Measurements from ENCODE around the gene EXOC2. TPM values are rescaled to one million over a fixed set of nuclear protein-coding genes. Genes with fewer than 3 reads are reported as not detected.

Gene EXOC2
- total and polyA plus RNA-seq, 12 donors = 4.9 to 23.7 (median 17.1) TPM

DNA sequence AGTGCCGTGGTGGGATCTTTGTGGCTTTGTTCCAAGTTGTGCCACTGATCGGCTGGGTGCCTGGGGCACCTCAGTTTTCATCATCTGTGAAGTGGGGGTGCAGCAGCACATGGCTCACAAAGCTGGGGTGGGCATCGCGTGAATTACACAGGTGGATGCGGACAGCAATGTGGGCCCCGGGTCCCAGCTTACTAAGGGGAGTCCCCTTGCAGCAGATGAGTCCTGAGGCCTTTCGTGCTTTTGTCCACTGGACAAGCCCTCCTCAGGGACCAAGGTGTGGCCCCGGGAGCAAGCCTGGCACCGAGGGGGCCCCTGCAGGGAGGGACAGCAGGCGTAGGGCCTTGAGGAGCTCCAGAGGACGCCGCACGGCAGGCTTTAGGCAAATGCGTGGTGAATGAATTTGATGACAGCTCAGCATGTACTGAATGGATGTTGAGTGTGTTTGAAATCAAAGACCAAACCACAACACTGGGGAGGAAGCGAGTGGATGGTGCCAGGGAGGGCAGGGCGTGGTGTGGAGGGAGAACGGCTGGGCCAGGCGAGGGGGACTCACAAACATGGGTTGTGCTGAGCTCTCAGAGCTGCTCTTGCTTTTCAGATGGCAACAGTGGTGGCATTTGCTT, 248.2 kb downstream of the EXOC2 start:
- no peaks in the 10 kb centered on the region for H3K9me3 ChIP-seq (replicated peaks in 1 of 3)
- peaks cover 7% of the 10 kb centered on the region for H3K27me3 ChIP-seq
- no peak for TF ChIP-seq POLR2A (IDR thresholded peaks at IDR 0.05)
- TF ChIP-seq, protein P1, sequence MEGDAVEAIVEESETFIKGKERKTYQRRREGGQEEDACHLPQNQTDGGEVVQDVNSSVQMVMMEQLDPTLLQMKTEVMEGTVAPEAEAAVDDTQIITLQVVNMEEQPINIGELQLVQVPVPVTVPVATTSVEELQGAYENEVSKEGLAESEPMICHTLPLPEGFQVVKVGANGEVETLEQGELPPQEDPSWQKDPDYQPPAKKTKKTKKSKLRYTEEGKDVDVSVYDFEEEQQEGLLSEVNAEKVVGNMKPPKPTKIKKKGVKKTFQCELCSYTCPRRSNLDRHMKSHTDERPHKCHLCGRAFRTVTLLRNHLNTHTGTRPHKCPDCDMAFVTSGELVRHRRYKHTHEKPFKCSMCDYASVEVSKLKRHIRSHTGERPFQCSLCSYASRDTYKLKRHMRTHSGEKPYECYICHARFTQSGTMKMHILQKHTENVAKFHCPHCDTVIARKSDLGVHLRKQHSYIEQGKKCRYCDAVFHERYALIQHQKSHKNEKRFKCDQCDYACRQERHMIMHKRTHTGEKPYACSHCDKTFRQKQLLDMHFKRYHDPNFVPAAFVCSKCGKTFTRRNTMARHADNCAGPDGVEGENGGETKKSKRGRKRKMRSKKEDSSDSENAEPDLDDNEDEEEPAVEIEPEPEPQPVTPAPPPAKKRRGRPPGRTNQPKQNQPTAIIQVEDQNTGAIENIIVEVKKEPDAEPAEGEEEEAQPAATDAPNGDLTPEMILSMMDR (IDR thresholded peaks at IDR 0.05) = no peak
- DNase-seq = no peak
- no peak overlapping the region for H3K27ac ChIP-seq
- no peaks in the 10 kb centered on the region for H3K4me1 ChIP-seq (replicated peaks in 1 of 2)
- 73 to 84% (median 83%) methylated on average over 16 to 18 of the region's 18 CpGs for WGBS, 4 donors
- H3K4me3 ChIP-seq = no peak overlapping the region
- intact Hi-C loops (cut with DNase I) = no loop called here
- no peaks in the 10 kb centered on the region for H3K36me3 ChIP-seq (replicated peaks in 1 of 2)

DNA sequence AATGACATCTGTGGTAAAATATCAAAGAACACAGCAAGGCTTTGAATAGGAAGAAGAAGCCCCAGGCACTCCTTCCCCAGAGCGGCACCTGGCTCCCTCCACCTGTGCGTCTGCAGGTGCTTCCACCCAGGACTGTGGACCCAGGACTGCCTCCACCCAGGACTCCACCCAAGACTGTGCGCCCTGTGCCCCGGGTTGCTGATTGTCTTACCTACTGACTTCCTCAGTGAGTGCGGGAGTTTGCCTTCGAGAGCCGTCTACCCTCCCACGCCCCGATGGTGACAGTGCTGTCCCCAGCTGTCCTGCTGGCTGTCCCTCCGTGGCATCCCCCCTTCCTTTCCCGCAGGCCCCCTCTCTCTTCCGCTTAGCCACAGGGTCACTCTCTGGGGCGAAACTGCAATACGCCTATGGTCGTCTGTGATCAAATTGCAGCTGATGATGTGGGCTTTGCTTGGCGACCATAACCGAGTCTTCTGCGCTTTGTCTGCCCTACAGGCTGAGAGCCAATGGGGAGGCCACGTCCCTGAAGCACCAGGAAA, 249.2 kb downstream of the EXOC2 start:
- Histone ChIP-seq H3K36me3 (replicated peaks in 1 of 2) (no peaks in the 10 kb centered on the region), H3K27me3 (peaks cover 7% of the 10 kb centered on the region), H3K27ac (no peak overlapping the region), H3K4me3 (no peak overlapping the region), H3K4me1 (replicated peaks in 1 of 2) (no peaks in the 10 kb centered on the region), H3K9me3 (replicated peaks in 1 of 3) (no peaks in the 10 kb centered on the region)
- TF ChIP-seq, protein P1 (IDR thresholded peaks at IDR 0.05) = no peak
- no peak for TF ChIP-seq POLR2A (IDR thresholded peaks at IDR 0.05)
- DNase-seq = peak in 1 of 7 donors; percentile 14
- WGBS, 4 donors = 79 to 81% (median 80%) methylated on average over 19 of the region's 19 CpGs
- intact Hi-C loops (cut with DNase I) = no loop called here

DNA sequence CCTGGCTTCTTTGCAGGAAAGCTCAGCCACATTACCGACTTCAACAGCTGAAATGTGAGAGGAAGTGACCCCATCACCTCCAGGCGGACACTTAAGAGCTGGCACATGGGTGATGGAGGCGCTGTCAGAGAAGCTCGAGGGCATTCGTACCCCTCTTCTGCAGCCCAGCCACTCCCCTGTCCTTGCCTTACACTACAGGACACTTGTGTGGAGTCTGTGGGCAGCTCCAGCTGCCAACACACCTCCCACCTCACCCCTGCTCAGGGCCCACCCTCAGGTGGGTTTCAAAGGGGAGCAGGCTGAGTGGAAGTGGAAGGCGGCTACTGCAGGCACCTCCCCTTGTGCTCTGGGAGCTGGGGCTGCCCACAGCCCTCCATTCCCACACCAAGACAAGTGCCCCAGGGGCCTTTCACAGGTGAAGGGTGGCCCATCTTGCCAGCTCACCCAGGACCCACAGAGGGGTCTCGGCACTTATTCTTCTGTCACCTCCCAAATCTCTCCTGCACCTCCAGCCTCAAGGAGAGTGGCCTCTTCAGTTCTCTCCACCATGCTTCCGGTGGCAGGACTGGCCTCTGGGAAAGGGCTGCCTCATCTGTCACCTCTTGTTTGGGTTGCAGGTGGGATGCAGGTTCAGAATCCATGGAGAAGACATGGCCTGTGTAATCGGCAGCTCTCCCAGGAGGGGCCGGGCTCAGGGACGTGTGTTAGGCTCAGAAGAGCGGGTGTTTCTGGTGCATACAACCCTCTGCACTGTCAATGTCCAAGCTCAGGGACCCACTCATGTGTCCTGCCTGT, 251.6 kb downstream of the EXOC2 start:
- intact Hi-C loops (cut with DNase I) = no loop called here
- H3K4me3 ChIP-seq = no peak overlapping the region

DNA sequence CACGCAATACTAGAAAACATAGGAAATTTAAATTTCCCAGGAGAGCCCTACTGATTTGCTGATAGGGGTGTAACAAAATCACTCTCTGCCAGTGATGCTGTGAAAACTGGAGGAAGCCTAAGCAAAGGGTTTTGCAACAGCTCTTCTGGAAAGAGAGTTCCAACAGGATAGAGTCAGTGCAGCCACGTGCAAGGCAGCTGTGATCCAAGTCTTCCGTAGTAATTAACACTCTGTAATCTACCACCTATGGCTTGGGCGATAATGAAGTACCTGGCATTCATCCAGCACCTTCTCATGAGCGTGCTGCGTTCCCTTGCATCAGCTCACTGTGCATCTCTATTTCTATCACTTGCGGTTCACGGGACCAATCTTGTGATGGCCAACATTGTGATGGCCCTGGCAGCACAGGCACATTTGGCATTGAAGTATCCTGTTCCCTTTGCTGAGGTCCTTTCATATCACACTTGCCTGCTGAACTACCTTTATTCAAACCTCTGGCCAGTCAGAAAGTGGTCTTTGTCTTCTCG, 253.2 kb downstream of the EXOC2 start:
- no peak for TF ChIP-seq POLR2A (IDR thresholded peaks at IDR 0.05)
- TF ChIP-seq, protein P1 (IDR thresholded peaks at IDR 0.05) = no peak
- no peak overlapping the region for H3K4me3 ChIP-seq
- H3K36me3 ChIP-seq (replicated peaks in 1 of 2) = no peaks in the 10 kb centered on the region
- WGBS, 4 donors = 78 to 84% (median 80%) methylated on average over 9 of the region's 9 CpGs
- no peak overlapping the region for H3K27ac ChIP-seq
- no peaks in the 10 kb centered on the region for H3K9me3 ChIP-seq (replicated peaks in 1 of 3)
- peak in 2 of 7 donors; percentile 6 to 21 for DNase-seq
- intact Hi-C loops (cut with DNase I) = no loop called here
- H3K4me1 ChIP-seq (replicated peaks in 1 of 2) = no peaks in the 10 kb centered on the region
- peaks cover 7% of the 10 kb centered on the region for H3K27me3 ChIP-seq

More for the DNA sequence above, 251.6 kb downstream of the EXOC2 start:
- no peaks in the 10 kb centered on the region for H3K36me3 ChIP-seq (replicated peaks in 1 of 2)
- peak in 1 of 7 donors; percentile 6 for DNase-seq
- TF ChIP-seq, protein P1 (IDR thresholded peaks at IDR 0.05) = no peak
- no peak for TF ChIP-seq POLR2A (IDR thresholded peaks at IDR 0.05)
- H3K4me1 ChIP-seq (replicated peaks in 1 of 2) = no peaks in the 10 kb centered on the region
- WGBS, 4 donors = 72 to 92% (median 87%) methylated on average over 7 to 12 of the region's 12 CpGs
- peaks cover 7% of the 10 kb centered on the region for H3K27me3 ChIP-seq
- no peak overlapping the region for H3K27ac ChIP-seq
- H3K9me3 ChIP-seq (replicated peaks in 1 of 3) = no peaks in the 10 kb centered on the region

Measured in adrenal gland (tissue), 12 donors.